ENCODE data around the gene ATP4B. TPM values are rescaled to one million over a fixed set of nuclear protein-coding genes. Genes with fewer than 3 reads are reported as not detected.

Gene ATP4B
- total RNA-seq, result not detected in 2 replicates
- long read RNA-seq, partial matches to known transcripts, result 1 of 1 reads
- long read RNA-seq, other reads (novel, unspliced or antisense), result 0 of 1 reads

DNA sequence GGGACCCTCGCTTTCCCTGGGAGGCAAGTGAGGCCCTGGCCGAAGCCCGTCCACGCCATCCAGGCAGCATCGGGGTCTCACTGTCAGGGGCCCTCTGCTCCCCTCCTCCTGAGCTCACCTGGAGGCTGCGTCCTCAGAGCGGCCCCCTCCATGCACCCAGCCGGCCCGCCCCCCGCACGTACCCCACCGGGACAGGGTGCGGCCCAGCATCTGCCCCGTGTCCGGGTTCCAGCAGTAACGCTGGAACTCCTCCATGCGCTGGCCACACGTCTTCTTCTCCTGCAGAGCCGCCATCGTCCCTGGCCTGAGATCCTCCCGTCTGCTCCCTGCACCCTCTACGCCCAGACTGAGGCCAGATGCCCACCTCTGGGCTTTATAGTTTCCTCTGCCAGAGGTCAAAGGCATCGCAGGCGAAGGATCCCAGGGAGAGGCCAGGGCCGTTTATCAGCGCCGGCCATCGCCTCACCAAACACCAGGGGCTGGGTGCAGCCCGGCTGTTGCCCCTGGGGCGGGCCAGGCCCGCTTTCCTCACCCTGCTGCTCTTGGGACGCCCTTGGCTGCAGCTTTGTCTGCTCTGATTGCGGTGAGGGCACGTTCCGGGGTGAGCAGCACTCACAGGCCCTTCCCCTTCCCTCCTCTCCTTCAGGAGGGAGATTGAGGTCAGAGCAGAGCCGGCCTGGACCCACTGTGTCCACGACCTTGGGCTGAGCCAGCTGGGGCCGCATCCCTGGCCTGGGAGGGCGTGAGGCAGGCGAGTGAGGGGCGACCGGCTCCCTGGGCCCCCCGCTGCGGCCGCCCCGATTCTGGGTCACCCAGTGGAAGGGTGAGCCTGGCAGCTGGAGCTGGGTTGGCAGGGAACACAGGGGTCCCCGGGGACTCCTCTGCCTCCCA lies at the start of gene ATP4B:
ATP4B (minus strand) TSS at position 348 of the 891 bp plus-strand sequence; CDS start at position 294, 54 bp downstream.
- Mint-ChIP-seq H3K27me3 (ENCODE audit: unreplicated experiment) (peaks cover 22% of the 10 kb centered on the region), H3K4me3 (ENCODE audit: unreplicated experiment) (no peak within 1 kb of the TSS), H3K4me1 (ENCODE audit: unreplicated experiment) (peaks cover 12% of the 10 kb centered on the region), H3K36me3 (ENCODE audit: unreplicated experiment) (peaks cover 2% of the 10 kb centered on the region), H3K9me3 (ENCODE audit: unreplicated experiment) (peaks cover 20% of the 10 kb centered on the region), H3K27ac (ENCODE audit: unreplicated experiment) (no peak within 1 kb of the TSS)
- TF ChIP-seq, protein P1, sequence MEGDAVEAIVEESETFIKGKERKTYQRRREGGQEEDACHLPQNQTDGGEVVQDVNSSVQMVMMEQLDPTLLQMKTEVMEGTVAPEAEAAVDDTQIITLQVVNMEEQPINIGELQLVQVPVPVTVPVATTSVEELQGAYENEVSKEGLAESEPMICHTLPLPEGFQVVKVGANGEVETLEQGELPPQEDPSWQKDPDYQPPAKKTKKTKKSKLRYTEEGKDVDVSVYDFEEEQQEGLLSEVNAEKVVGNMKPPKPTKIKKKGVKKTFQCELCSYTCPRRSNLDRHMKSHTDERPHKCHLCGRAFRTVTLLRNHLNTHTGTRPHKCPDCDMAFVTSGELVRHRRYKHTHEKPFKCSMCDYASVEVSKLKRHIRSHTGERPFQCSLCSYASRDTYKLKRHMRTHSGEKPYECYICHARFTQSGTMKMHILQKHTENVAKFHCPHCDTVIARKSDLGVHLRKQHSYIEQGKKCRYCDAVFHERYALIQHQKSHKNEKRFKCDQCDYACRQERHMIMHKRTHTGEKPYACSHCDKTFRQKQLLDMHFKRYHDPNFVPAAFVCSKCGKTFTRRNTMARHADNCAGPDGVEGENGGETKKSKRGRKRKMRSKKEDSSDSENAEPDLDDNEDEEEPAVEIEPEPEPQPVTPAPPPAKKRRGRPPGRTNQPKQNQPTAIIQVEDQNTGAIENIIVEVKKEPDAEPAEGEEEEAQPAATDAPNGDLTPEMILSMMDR (IDR thresholded peaks at IDR 0.05), result no peak
- no peak for DNase-seq (ENCODE audit: extremely low spot score, unreplicated experiment)

DNA sequence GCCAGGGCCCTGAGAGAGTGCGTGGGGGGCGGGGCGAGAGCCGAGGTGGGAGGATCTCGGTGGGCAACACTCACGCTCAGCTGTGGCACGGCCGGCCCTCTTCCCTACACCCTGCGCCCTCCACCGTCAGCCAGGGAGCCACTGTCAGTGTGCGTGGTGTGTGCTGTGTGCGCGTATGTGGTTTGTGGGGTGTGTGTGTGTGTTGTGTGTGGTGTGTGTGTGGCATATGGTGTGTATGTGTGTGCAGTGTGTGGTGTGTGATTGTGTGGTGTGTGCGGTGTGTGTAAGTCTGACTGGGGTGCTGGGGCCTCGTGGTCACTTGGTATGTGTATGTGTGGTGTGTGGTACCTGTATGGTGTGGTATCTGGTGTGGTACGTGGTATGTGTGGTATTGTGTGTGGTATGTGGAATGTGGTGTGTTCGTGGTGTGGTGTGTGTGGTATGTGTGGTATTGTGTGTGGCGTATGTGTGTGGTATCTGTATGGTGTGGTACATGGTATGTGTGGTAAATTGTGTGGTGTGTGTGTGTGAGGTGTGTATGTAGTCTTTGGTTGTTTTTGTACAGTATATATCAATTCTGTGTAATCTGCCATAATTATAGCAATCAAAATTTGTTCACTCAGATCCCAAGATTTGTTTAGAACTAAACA lies 14.1 kb upstream of the ATP4B start:
- Mint-ChIP-seq H3K9me3 (ENCODE audit: unreplicated experiment) (no peaks in the 10 kb centered on the region), H3K4me3 (ENCODE audit: unreplicated experiment) (no peak overlapping the region), H3K4me1 (ENCODE audit: unreplicated experiment) (no peaks in the 10 kb centered on the region), H3K36me3 (ENCODE audit: unreplicated experiment) (no peaks in the 10 kb centered on the region), H3K27ac (ENCODE audit: unreplicated experiment) (no peak overlapping the region), H3K27me3 (ENCODE audit: unreplicated experiment) (no peaks in the 10 kb centered on the region)
- TF ChIP-seq, protein P1 (IDR thresholded peaks at IDR 0.05), result no peak
- no peak for DNase-seq (ENCODE audit: extremely low spot score, unreplicated experiment)

DNA sequence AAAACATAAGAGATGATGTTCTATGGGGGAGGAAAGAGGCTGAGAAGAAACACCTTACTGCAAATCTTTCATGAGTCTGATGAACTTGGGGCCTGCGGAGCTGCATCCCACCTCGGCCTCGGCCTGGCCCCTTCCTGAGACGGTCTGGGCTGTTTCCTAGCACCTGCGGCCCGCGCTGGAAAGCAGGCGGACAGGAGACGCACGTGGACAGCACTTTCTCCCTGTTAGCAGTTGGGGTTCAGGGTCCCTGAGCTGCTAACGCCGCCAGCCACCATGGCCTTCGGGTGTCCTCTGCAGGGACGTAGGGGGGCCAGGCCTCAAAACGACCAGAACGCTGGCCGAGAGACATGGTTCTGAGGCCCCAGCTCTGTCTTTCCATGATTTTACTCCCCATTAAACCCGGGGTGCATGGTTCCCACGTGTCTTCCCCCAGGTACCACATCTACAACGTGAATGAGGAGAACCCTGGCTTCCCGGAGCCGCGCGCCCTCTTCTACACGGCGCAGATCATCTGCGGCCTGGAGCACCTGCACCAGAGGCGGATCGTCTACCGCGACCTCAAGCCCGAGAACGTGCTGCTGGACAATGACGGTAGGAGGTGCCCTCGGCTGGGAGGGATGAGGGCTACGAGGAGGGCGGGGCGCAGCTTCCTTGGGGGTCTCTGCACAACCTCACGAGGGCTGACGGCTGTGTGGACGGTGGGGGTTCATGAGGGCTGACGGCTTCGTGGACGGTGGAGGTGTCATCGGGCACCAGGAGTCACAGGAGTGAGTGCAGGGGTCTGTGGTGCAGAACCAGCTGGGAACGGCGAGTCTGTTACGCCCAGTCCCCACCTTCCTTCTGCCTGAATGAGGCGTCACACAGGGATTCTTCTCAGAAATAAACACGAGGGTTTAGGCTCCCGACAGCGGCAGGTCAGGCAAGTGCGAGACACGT lies 13.3 kb upstream of the ATP4B start:
- H3K27me3 Mint-ChIP-seq (ENCODE audit: unreplicated experiment), result no peaks in the 10 kb centered on the region
- H3K4me1 Mint-ChIP-seq (ENCODE audit: unreplicated experiment), result no peaks in the 10 kb centered on the region
- H3K4me3 Mint-ChIP-seq (ENCODE audit: unreplicated experiment), result no peak overlapping the region
- TF ChIP-seq, protein P1 (IDR thresholded peaks at IDR 0.05), result no peak
- no peak for DNase-seq (ENCODE audit: extremely low spot score, unreplicated experiment)
- no peaks in the 10 kb centered on the region for H3K9me3 Mint-ChIP-seq (ENCODE audit: unreplicated experiment)
- no peaks in the 10 kb centered on the region for H3K36me3 Mint-ChIP-seq (ENCODE audit: unreplicated experiment)
- H3K27ac Mint-ChIP-seq (ENCODE audit: unreplicated experiment), result no peak overlapping the region

DNA sequence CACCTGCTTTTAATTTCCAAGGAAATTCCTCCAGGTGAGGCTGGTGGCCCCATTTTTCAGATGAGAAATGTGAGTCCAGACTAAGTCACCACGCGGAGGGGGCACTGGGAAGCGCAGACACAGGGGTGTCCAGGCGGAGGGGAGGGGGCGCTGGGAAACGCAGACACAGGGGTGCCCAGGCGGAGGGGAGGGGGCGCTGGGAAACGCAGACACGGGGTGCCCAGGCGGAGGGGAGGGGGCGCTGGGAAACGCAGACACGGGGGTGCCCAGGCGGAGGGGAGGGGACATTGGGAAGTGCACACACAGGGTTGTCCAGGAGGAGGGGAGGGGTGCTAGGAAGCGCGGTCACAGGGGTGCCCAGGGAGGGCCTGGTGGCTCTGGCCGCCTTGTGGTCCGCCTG lies 12.5 kb upstream of the ATP4B start:
- Mint-ChIP-seq H3K4me3 (ENCODE audit: unreplicated experiment) (no peak overlapping the region), H3K27ac (ENCODE audit: unreplicated experiment) (no peak overlapping the region), H3K9me3 (ENCODE audit: unreplicated experiment) (no peaks in the 10 kb centered on the region), H3K36me3 (ENCODE audit: unreplicated experiment) (no peaks in the 10 kb centered on the region), H3K4me1 (ENCODE audit: unreplicated experiment) (no peaks in the 10 kb centered on the region), H3K27me3 (ENCODE audit: unreplicated experiment) (no peaks in the 10 kb centered on the region)
- TF ChIP-seq, protein P1 (IDR thresholded peaks at IDR 0.05), result no peak
- no peak for DNase-seq (ENCODE audit: extremely low spot score, unreplicated experiment)

All from osteocyte (in vitro differentiated cells).